DLD1 (cell line): ENCODE measurements around the gene GPRIN1.
"Not testable (repeated sequence)": the region's sequence is repeated elsewhere in the genome, so short reads cannot be mapped to it uniquely, and the experiment has no call there.

ENCODE experiments used
- in situ Hi-C: cut with HindIII; loops from 2 replicates; pipeline ENCODE4 v1.10.0; 2017; ENCODE audit warnings: low sequenced_read_pairs

Gene GPRIN1

DNA sequence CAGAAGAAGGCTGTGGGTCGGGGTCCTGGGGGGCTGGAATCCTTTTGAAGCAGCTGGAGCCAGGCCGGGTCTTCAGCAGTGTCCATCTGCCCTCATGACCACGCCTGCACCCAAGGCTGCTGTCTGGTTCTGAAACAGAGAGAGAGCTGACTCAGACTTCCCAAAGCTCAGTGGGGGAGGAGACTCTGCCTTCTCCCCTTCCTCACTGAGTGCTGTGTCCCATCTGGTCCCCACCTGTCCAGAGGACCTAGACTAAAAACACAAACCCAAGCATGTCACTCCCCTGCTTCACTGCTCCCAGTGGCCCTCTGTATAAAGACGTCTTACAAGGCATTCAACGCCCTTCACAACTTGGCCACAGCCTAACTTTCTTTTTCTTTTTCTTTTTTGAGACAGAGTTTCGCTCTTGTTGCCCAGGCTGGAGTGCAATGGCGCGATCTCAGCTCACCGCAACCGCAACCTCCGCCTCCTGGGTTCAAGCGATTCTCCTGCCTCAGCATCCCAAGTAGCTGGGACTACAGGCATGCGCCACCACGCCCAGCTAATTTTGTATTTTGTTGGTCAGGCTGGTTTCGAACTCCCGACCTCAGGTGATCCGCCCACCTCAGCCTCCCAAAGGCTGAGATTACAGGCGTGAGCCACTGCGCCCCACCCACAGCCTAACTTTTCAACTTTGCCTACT is 10.1 kb downstream of the GPRIN1 start:
- in situ Hi-C loops = not testable (repeated sequence)

DNA sequence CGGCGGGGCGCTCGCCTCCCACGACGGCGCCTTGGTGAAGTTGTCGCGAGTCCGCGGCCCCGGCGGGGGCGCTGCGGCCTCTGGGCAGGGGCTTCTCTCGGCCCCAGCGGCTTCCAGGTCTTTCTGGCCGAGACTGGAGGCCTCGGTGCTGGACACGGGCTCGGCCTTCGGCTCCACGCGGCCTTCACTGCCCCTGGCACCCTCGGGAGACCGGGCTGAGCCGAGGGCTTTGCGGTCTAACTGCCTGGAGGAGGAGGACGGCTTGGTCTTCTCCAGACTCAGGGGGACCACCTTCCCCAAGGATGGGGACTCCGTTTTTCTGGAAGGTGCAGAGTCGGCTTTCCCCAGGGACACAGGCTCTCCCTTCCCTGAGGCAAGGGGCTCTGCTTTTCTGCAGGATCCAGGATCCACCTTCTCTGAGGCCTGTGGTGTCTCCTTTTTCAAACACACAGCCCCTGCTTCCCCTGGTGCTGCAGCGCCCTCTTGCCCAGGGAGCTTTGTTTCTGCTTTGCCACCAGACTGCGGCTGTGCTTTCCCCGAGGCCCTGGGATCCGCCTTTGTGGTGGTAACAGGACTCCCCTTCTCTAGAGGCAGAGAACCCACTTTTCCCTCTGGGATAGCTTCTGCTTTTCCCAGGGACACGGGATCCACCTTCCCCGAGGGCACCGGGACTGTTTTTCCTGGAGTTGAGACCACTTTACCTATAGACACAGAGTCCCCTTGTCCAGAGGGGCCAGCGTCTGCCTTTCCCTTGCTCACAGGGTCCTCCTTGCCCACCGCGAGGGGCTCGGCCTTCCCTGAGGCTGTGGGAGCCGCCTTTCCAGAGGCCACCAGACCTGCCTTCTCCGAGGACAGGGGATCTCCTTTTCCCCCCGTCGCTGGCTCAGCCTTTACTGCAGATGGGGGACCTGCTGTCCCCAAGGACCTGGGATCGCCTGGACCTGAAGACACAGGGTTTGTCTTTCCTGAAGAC is 12.3 kb downstream of the GPRIN1 start:
- in situ Hi-C loops = no loop called here

DNA sequence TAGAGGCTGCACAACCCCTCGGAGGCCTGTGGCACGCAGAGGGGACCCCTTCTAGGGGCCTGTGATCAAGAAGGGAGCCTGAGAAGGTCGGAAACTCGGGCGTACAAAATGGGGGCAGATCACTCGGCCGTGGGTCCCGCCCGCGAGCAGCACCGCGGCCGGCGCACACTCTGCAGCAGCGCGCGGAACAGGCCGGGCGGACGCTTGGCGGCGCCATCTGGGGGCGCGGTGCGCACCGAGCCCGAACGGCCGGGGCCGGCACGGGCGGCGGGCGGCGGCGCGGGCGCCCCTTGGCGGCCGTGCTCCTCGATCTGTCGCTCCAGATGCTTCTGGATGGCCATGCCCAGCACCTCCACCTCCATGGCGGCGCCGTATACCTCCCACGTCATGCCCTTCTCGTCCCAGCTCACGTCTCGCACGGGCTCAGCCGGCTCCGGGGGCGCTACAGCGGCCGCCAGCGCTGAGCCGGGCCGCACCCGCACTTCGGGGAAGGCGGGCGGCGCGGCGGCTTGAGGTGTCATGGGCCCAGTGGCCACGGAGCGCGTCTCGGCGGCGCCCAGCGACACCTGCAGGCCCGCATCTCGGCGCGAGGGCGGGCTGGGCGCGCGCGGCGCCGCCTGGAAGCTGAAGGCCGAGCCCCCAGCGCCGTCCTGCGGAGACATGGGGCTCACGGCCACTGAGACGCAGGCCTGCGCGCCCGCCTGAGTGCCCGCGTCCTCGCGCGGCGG is 13.1 kb downstream of the GPRIN1 start:
- in situ Hi-C loops = no loop called here

DNA sequence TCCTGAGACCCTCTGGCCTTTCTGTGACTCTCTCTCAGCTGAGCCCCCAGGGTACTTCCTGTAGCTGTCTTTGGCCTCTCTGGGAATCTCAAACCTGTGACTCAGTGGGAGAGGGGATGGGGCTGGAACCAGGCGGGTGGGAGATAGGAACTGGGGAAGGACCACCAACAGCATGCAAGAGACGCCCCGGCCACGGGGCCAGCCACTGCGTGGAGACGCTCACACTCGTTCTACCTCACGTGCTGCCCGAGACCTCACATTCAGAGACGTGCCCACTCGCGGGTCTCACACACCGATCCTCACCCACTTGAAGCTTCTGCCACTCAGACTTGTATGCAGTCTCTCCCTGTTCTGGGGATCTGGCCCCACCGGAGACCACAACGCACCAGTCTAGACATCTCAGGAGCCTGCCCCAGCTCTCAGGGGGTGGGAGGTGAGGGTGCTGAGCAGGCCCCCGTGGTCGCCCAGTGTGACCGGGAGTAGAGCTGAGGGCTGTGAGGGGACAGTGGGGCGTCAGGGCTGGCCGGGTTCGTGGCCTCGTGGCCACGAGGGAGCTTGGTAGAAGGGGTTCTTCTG is 13.8 kb downstream of the GPRIN1 start:
- in situ Hi-C loops = no loop called here

DNA sequence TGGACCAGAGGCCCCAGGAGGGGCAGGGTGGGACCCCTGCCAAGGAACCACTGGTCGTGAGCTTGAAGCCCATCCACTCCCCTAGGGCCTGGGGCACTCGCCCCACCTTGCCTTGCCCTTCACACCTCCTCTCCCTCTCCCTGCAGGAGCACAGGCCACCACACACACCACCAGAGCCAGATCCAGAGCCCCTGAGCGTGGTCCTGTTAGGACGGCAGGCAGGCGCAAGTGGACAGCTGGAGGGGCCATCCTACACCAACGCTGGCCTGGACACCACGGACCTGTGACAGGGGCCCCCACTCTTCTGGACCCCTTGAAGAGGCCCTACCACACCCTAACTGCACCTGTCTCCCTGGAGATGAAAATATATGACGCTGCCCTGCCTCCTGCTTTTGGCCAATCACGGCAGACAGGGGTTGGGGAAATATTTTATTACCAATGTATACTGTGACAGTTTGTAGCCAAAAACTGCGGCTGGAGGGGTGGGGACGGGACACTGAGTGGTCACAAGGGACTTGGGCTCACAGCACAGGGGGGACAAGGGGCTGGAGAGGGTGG is 14.5 kb downstream of the GPRIN1 start:
- in situ Hi-C loops = no loop called here

DNA sequence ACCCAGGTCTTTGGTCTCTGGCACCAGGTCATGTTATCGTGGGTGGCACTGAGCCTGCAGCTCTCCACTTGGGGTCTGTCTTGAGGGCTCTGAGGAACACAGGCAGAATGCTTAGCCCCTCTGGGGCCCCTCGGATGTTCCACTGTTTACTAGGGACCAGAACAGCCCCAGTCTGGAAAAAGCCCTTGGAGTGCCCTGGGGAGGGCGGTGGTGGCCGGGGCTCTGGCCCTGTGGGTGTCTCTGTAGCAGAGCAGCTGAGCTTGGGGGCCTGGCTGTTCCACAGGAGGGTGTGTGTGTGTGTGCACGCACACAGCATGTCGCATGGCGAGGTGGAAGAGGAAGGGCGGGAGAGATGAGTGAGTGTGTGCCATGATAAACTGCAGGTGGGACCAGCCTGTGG is 15.4 kb downstream of the GPRIN1 start:
- in situ Hi-C loops = no loop called here

DNA sequence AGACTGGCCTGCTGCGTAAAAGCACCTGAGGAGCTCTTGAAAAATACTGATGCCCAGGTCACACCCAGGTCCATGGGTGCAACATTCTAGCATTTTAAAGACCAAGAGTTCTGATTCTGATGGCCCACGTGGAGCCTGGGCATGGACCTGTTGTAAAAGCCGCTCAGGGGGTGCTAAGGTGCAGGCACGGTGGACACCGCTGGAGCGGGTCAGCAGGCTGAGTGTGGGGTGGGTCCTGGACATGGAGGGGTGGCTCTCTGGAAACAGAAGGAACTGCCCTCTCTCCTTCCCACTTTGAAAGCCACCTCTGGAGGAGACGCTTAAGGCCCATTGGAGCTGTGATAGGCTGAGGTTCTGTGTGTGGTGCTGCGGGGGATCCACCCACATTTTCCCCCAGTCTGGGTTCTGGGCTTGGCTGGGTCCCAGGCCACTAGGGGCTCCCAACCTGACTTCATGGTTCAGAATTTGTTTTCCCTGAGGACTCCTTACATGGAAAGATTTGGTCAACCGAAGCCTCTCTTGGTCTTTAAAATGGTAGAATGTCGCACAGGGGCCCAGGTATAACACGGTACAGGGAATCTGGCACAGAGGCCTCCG is 16.6 kb downstream of the GPRIN1 start:
- in situ Hi-C loops = no loop called here

DNA sequence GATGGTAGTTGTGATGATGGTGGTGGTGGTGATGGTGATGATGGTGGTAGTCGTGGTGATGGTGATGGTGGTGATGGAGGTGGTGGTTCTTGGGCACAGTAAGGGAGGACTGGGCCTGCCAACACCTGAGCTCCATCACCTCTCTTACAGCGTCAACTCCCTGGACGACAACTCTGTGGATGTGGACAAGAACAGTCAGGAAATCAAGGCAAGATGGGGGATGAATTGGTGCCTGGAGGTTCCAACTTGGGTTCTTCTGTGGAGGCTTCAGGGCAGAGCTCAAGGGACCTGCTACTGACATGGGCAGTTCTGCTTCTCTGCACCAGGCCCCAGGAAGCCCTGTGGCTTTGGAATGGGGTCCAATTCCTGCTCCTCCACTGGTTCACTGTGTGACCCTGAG is 17.4 kb downstream of the GPRIN1 start:
- in situ Hi-C loops = no loop called here

DNA sequence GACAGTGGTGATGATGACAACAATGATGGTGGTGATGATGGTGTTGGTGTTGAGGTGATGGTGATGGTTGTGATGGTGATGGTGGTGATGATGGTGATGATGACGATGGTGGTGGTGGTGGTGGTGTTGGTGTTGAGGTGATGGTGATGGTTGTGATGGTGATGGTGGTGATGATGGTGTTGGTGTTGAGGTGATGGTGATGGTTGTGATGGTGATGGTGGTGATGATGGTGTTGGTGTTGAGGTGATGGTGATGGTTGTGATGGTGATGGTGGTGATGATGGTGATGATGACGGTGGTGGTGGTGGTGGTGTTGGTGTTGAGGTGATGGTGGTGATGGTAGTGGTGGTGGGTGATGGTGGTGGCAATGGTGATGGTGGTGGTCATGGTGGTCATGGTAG is 18.3 kb downstream of the GPRIN1 start:
- in situ Hi-C loops = not testable (repeated sequence)

DNA sequence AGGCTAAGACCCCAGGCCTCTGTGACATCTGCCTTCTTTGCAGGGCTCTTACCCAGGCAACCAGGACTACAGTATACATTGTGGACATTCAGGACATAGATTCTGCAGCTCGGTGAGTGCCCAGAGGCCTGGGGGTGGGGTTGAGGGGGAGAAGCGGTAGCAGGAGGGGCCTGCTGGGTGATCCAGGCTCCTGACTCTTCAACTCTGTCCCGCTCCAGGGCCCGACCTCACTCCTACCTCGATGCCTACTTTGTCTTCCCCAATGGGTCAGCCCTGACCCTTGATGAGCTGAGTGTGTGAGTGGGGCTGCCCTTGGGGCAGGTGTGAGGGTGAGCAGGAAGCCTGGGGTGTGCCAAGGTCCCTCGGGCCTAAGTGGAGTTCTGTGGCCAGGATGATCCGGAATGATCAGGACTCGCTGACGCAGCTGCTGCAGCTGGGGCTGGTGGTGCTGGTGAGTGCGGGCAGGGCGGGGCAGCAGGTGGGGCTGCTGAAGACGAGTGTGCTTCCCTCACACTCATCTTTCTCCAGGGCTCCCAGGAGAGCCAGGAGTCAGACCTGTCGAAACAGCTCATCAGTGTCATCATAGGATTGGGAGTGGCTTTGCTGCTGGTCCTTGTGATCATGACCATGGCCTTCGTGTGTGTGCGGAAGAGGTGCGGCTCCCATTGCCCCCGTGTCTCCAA is 19.8 kb downstream of the GPRIN1 start:
- in situ Hi-C loops = no loop called here

DNA sequence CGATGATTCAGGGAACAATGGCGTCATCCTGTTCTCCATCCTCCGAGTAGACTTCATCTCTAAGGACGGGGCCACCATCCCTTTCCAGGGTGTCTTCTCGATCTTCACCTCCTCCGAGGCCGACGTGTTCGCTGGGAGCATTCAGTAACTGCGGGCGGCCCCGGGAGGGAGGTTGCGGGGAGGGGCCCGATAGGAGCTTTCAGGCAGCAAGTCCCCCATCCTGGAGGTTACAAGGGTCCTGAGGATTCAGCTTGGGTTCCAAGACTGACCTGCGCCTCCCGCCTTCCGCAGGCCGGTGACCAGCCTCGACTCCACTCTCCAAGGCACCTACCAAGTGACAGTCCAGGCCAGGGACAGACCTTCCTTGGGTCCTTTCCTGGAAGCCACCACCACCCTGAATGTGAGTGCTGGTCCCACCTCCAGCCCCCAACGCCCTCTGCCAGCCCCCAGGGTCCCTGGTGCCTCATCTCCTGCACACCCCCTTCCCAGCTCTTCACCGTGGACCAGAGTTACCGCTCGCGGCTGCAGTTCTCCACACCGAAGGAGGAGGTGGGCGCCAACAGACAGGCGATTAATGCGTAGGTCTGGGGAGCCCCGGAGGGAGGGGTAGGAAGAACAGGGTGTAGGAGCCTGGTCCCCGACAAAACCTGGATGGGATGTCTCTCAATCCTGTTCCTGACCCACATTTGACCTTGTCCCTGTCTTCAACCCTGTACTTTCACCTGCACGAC is 20.8 kb downstream of the GPRIN1 start:
- in situ Hi-C loops = no loop called here

DNA sequence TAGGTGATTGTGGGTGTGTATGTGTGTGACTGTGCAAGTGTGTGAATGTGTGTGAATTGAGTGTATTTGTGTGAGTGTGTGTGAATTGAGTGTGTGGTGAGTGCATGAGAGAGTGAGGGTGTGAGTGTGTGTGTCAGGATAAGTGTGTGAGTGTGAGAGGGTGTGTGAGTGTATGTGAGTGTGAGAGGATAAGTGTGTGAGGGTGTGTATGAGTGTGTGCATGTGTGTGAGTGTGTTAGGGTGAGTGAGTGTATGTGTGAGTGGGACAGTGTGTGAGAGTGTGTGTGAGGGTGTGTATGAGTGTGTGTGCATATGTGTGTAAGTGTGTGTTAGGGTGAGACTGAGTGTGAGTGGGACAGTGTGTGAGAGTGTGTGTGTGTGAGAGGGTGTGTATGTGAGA is 21.7 kb downstream of the GPRIN1 start:
- in situ Hi-C loops = no loop called here

DNA sequence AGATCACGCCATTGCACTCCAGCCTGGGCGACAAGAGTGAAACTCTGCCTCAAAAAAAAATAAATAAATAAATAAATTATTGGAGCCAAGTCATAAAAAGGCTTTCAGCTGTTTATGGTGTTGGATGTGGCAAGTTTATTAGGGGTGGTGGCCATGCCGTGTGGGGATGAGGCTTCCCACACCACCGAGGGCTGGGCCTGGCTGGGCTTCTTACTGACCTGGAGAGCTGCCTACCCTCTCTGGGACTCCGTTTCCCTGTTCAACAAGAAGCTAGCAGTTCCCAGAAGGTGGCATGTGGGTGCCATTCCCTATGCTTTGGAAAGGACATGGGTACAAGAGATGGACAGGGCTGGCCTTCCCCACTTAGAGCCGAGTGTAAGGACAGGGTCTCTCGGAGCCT is 22.6 kb downstream of the GPRIN1 start:
- in situ Hi-C loops = no loop called here

DNA sequence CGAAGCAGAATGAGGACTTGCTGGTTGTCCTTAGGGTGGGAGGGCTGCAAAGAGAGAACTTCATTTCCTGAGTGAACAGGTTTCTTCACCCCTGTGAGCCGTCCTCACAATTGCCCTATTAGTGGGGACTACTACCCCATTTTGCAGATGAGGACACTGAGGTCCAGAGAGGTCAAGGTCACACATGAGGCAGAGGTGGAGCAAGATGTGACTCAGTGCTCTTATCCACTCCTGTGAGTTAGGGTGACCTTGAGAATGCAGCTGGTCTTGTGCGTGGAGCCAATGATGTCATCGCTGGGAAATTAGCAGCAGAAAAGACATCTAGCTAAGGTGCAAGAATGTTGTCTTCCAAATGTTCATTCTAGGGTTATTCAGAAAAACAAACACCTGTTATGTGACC is 26.9 kb downstream of the GPRIN1 start:
- in situ Hi-C loops = no loop called here

DNA sequence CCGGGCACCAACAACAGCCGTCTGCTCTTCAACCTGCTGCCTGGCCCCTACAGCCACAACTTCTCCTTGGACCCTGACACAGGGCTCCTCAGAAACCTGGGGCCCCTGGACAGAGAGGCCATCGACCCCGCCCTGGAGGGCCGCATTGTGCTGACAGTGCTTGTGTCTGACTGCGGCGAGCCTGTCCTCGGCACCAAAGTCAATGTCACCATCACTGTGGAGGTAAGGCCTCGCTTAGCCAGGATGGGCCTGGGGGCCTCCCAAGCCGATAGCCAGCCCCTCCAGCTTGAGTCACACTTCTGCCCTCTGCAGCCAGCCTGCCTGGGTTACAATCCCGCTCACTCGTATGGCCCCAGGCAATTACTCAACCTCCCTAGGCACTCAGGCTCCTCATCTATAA is 28.6 kb downstream of the GPRIN1 start:
- in situ Hi-C loops = no loop called here

DNA sequence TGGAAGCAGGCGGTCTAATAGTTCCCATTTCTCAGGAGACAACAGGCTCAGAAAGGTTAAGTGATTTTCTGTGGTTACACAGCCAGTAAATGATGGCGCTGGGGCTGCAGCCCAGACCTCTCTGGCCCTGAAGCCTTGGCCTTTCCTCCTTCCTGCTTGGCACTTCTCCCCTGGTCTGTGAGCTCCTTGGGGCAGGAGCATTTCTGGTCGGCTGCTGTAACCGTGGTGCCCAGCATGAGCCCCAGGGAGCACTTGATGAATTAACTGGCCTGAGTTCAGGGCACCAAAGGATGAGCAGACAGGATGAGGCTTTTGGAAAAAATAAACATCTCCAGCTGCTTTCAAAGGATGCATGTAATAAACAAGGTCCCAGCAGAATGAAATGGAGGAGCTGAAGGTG is 30.6 kb downstream of the GPRIN1 start:
- in situ Hi-C loops = no loop called here

DNA sequence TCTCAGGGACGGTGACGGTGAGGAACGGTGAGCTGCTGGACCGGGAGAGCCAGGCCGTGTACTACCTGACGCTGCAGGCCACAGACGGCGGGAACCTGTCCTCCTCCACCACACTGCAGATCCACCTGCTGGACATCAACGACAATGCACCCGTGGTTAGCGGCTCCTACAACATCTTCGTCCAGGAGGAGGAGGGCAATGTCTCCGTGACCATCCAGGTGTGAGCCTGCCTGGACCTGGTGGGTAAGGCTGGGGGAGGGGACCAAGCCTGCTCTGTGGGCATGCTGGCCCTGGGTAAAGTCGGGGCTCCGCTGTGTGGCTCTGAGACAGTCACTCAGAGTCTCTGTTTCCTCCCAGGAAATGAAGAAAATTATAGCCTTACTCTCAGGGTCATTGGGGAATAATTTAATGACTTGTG is 31.6 kb downstream of the GPRIN1 start:
- in situ Hi-C loops = no loop called here

DNA sequence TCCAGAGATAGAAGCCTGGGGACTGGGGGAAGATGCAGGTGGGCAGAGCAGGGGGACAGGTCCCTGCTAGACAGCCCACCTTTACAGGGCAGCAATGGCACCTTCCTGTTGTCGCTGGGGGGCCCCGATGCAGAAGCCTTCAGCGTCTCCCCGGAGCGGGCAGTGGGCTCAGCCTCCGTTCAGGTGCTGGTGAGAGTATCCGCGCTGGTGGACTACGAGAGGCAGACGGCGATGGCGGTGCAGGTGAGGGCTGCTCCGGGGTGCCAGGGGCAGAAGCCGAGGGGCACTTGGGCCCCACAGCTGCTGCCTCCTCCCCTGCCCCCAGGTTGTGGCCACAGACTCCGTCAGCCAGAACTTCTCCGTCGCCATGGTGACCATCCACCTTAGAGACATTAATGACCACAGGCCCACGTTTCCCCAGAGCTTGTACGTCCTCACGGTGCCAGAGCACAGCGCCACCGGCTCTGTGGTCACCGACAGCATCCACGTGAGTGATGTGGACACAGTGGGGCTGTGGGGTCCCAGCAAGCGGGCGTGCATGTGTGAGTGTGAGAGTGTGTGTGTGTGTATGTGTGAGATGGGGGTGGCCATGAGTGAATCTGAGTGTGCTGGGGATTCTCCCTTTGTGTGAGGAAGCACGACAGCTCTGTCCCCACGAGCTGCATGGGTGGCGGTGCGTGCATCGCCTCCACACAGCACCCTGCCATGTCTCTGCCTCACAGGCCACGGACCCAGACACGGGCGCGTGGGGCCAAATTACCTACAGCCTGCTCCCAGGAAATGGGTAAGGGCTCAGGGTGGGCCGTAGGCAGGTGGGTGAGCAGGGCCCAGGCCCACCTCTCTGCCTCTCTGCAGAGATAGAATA is 32.4 kb downstream of the GPRIN1 start:
- in situ Hi-C loops = no loop called here
